HepG2 (cell line): ENCODE measurements around the gene IL4I1. TPM values are rescaled to one million over a fixed set of nuclear protein-coding genes. Genes with fewer than 3 reads are reported as not detected.

Source experiments
- CBX2 ChIP-seq, 2 experiments: fragments of 200-600 bp in 1 of 2; sonication (generic); formaldehyde crosslinking in 1 of 2; IDR thresholded peaks; 2 replicates each; pipeline versions ENCODE4 v1.7.0 to v1.8.1; 2018 to 2022; ENCODE audit warnings: low read depth in 2 of 2, low read length in 1 of 2, mild to moderate bottlenecking in 1 of 2, missing genetic modification reagents in 1 of 2
- ELF4 ChIP-seq: sonication (generic); formaldehyde crosslinking; IDR thresholded peaks from 2 replicates; pipeline ENCODE4 v1.5.0; 2020; ENCODE audit warnings: missing genetic modification reagents, mild to moderate bottlenecking, moderate library complexity, borderline replicate concordance
- ETV6 ChIP-seq: sonication (generic); formaldehyde crosslinking; conservative IDR thresholded peaks from 2 replicates; pipeline ENCODE4 v1.4.0; 2020; ENCODE audit warnings: missing genetic modification reagents
- FOXK1 ChIP-seq: sonication (generic); formaldehyde crosslinking; IDR thresholded peaks from 2 replicates; pipeline ENCODE4 v1.4.0; 2020; ENCODE audit warnings: low read depth, missing genetic modification reagents, borderline replicate concordance
- HNRNPH1 ChIP-seq: fragments of 200-400 bp; formaldehyde crosslinking; optimal IDR thresholded peaks from 2 replicates; pipeline ENCODE3; 2017; ENCODE audit warnings: mild to moderate bottlenecking, low read depth, low read length
- HNRNPLL ChIP-seq: fragments of 200-400 bp; formaldehyde crosslinking; IDR thresholded peaks from 2 replicates; pipeline ENCODE4 v1.6.1; 2017; ENCODE audit warnings: mild to moderate bottlenecking, low read depth, low read length; ENCODE audit not compliant: poor library complexity, severe bottlenecking
- IKZF5 ChIP-seq: IDR thresholded peaks from 2 replicates; pipeline ENCODE4 v1.6.1; 2018; ENCODE audit warnings: missing genetic modification reagents, mild to moderate bottlenecking, missing compliant biosample characterization
- JARID2 ChIP-seq: sonication (generic); formaldehyde crosslinking; IDR thresholded peaks from 2 replicates; pipeline ENCODE4 v1.8.1; 2023; ENCODE audit warnings: missing genetic modification reagents, inconsistent platforms; ENCODE audit not compliant: insufficient replicate concordance
- KDM2A ChIP-seq: sonication (generic); formaldehyde crosslinking; IDR thresholded peaks from 2 replicates; pipeline ENCODE4 v1.4.0; 2020; ENCODE audit warnings: low read depth, missing genetic modification reagents, borderline replicate concordance
- MXI1 ChIP-seq: IDR thresholded peaks from 3 replicates; pipeline ENCODE4 v1.6.1; 2012; ENCODE audit warnings: low read depth, low read length, inconsistent platforms, borderline replicate concordance
- NFE2L1 ChIP-seq: sonication (generic); formaldehyde crosslinking; IDR thresholded peaks from 2 replicates; pipeline ENCODE4 v1.4.0; 2020; ENCODE audit warnings: missing genetic modification reagents, mild to moderate bottlenecking, borderline replicate concordance
- NR2F1 ChIP-seq, 2 experiments: fragments of 450-650 bp in 1 of 2; formaldehyde crosslinking in 1 of 2; IDR thresholded peaks; 2 replicates each; pipeline versions ENCODE4 v1.5.0 to v1.6.1; 2016 to 2020; ENCODE audit warnings: mild to moderate bottlenecking in 1 of 2, missing compliant biosample characterization in 1 of 2, missing genetic modification reagents in 1 of 2, moderate library complexity in 1 of 2
- PAF1 ChIP-seq: IDR thresholded peaks from 2 replicates; pipeline ENCODE4 v1.6.1; 2016; ENCODE audit warnings: missing genetic modification reagents, missing compliant biosample characterization
- REL ChIP-seq: sonication (generic); formaldehyde crosslinking; conservative IDR thresholded peaks from 2 replicates; pipeline ENCODE4 v1.8.0; 2022; ENCODE audit warnings: mild to moderate bottlenecking, missing genetic modification reagents, moderate library complexity
- SAP130 ChIP-seq: IDR thresholded peaks from 2 replicates; pipeline ENCODE4 v1.6.1; 2016; ENCODE audit warnings: low read depth
- SATB2 ChIP-seq: sonication (generic); formaldehyde crosslinking; IDR thresholded peaks from 2 replicates; pipeline ENCODE4 v1.5.0; 2020; ENCODE audit warnings: missing genetic modification reagents
- SP5 ChIP-seq: IDR thresholded peaks from 2 replicates; pipeline ENCODE4 v1.6.1; 2016; ENCODE audit warnings: low read depth, borderline replicate concordance
- ZNF329 ChIP-seq: sonication (generic); formaldehyde crosslinking; IDR thresholded peaks from 2 replicates; pipeline ENCODE4 v1.9.0; 2021; ENCODE audit warnings: low read depth, mild to moderate bottlenecking, missing genetic modification reagents
- ZNF367 ChIP-seq: sonication (generic); formaldehyde crosslinking; IDR thresholded peaks from 2 replicates; pipeline ENCODE4 v1.4.0; 2020; ENCODE audit warnings: missing genetic modification reagents, borderline replicate concordance
- ZNF383 ChIP-seq: sonication (generic); formaldehyde crosslinking; IDR thresholded peaks from 2 replicates; pipeline ENCODE4 v1.4.0; 2020; ENCODE audit warnings: missing genetic modification reagents, mild to moderate bottlenecking, borderline replicate concordance
- ZNF549 ChIP-seq: sonication (generic); formaldehyde crosslinking; IDR thresholded peaks from 2 replicates; pipeline ENCODE4 v1.5.0; 2020; ENCODE audit warnings: missing genetic modification reagents
- ZNF776 ChIP-seq: sonication (generic); formaldehyde crosslinking; IDR thresholded peaks from 2 replicates; pipeline ENCODE4 v1.4.0; 2020; ENCODE audit warnings: mild to moderate bottlenecking, missing genetic modification reagents
- polyA plus RNA-seq, 8 experiments: library from polyadenylated mRNA; depleted of rRNA in 3 of 8; stranded (reverse) in 7 of 8; unstranded in 1 of 8; fragments of >200 nt; fragmentation: Illumina TruSeq in 4 of 8; extraction: Trizol in 4 of 8; gene quantifications; 2 replicates each; pipeline versions ENCODE4 v1.2.1 to v1.2.3, GENCODE V29; 2011 to 2016; ENCODE audit warnings: low read depth in 4 of 8, missing spikeins in 1 of 8, mixed read lengths in 1 of 8; ENCODE audit not compliant: insufficient read depth in 1 of 8
- total RNA-seq, 5 experiments: library from RNA; depleted of rRNA; stranded (reverse); fragments of >200 nt; fragmentation: Illumina TruSeq; extraction: Trizol; gene quantifications; 2 replicates each; pipeline ENCODE4 v1.2.3, GENCODE V29; 2016; ENCODE audit warnings: low read depth in 1 of 5
- TF ChIP-seq, protein P1 (sequence below): sonication (generic); formaldehyde crosslinking; IDR thresholded peaks from 2 replicates; pipeline ENCODE4 v1.9.0; 2021; ENCODE audit warnings: missing genetic modification reagents, mild to moderate bottlenecking, borderline replicate concordance
- TF ChIP-seq, protein P2 (sequence below): sonication (generic); formaldehyde crosslinking; IDR thresholded peaks from 2 replicates; pipeline ENCODE4 v1.8.1; 2023; ENCODE audit warnings: missing genetic modification reagents, mild to moderate bottlenecking, borderline replicate concordance

The IL4I1 gene
- total and polyA plus RNA-seq, 2 of the 13 experiments (the other 11 are each of a cell fraction or from before 2014, with no cell fraction given) = not detected

DNA sequence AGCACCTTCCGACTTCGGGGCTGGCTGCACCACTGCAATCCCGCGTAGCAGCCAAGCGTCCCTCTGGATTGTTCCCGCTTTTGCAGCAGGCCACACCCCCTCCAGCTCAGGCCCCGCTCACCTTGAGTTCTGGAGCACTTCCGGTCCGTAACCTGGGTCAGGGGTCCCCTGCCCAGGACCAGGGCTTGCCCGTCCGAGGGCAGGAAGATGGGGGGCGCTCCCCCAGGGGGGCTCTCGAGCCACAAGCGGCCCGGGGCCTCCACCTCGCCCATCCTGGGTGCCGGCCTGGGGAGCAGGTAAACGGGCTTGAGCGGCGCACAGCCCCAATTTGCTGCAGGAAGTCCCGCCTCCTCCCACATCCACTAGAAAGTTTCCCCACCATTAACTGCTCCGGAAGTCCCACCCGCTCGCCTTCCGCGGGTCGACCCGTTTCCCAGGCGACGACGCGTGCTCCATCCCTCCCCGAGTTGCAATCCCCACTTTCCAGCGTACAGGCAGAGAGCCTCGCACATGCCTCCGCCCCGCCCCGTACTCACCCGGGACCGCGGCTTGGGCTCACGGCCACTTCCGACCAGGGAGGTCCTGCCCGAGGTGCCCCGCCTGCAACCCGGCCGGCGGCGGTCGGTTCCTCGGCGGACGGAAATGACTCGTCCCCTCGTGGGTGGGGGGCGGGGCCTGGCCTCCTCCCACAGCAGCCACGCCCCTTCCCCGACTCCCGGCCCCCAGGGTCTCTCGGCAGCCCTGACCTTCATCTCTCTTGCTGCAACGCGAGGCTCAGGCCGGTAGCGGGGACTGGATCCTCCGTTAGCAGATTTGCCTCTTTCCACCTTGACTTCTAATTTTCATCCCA is 29.5 kb downstream of the IL4I1 start, which contains the start of gene PNKP (continued):
- TF ChIP-seq FOXK1 (CRISPR knock-in tag) (peak; percentile 67; the same call in 1 of the 2 replicates), KDM2A (CRISPR knock-in tag) (peak; percentile 79), HNRNPH1 (no peak), NR2F1 (CRISPR knock-in tag; IDR thresholded peaks at IDR 0.05) (peak in 1 of 2 experiments; percentile 42; a peak in 1 of 4 replicates), IKZF5 (CRISPR knock-in tag) (peak; percentile 41), ZNF549 (CRISPR knock-in tag) (no peak), ELF4 (peak; percentile 79; the same call in 1 of the 2 replicates), MXI1 (peak; percentile 65; the same call in 2 of the 3 replicates), SP5 (peak; percentile 76; the same call in 1 of the 2 replicates), ZNF367 (CRISPR knock-in tag) (no peak), REL (CRISPR knock-in tag) (peak; percentile 79; the same call in 1 of the 2 replicates), ZNF776 (CRISPR knock-in tag) (peak; percentile 73; the same call in 1 of the 2 replicates), ZNF329 (CRISPR knock-in tag) (peak; percentile 12; the same call in 1 of the 2 replicates), HNRNPLL (peak; percentile 65), PAF1 (CRISPR knock-in tag) (no peak), ETV6 (no peak), ZNF383 (no peak), SAP130 (CRISPR knock-in tag) (peak; percentile 97), CBX2 (IDR thresholded peaks at IDR 0.05; ENCODE audit: low read depth, low read length) (no peak), CBX2 (CRISPR knock-in tag; IDR thresholded peaks at IDR 0.05; ENCODE audit: low read depth) (no peak), JARID2 (CRISPR knock-in tag) (no peak), SATB2 (no peak), NFE2L1 (CRISPR knock-in tag) (no peak)
- TF ChIP-seq, protein P1, sequence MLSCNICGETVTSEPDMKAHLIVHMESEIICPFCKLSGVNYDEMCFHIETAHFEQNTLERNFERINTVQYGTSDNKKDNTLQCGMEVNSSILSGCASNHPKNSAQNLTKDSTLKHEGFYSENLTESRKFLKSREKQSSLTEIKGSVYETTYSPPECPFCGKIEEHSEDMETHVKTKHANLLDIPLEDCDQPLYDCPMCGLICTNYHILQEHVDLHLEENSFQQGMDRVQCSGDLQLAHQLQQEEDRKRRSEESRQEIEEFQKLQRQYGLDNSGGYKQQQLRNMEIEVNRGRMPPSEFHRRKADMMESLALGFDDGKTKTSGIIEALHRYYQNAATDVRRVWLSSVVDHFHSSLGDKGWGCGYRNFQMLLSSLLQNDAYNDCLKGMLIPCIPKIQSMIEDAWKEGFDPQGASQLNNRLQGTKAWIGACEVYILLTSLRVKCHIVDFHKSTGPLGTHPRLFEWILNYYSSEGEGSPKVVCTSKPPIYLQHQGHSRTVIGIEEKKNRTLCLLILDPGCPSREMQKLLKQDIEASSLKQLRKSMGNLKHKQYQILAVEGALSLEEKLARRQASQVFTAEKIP (CRISPR knock-in tag) = no peak
- TF ChIP-seq, protein P2, sequence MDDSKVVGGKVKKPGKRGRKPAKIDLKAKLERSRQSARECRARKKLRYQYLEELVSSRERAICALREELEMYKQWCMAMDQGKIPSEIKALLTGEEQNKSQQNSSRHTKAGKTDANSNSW (CRISPR knock-in tag) = peak; percentile 26; the same call in 1 of the 2 replicates
